ENCODE results near the gene EFCAB9. TPM values are rescaled to one million over a fixed set of nuclear protein-coding genes. Genes with fewer than 3 reads are reported as not detected.
A peak's percentile ranks its signal among the peaks of the same experiment; 100 is the strongest.

Gene EFCAB9
- total RNA-seq, 4 donors from 2014 or later = not detected

DNA sequence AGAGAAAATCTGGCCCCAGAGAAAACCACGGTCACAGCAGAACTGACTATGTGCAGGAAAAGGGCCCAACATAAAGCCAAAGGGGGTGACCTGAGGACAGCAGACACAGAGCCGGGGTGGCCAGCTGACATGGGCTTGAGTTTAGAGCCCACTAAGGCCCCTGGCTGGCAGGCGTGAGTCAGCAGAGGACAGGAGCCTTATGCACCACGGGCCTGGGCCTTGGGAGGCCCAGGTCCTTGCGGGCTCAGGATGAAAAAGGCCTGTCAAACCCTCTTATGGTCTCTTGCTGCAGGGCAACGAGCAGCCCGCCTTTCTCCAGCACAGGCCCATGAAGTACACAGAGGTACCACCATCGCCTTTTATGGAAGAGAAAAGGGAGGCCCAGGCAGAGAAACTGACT, 25.7 kb upstream of the EFCAB9 start:
- Histone ChIP-seq H3K27ac (replicated peaks in 1 of 4) (peak overlapping the region; percentile 42 to 66 (median 54)), H3K9me3 (no peaks in the 10 kb centered on the region), H3K27me3 (no peaks in the 10 kb centered on the region), H3K4me1 (peaks cover 46 to 76% (median 71%) of the 10 kb centered on the region in 4 donors), H3K36me3 (no peaks in the 10 kb centered on the region), H3K4me3 (no peak overlapping the region)
- no peak for DNase-seq (ENCODE audit: extremely low spot score)
- intact Hi-C loops (cut with DNase I) = no loop called here
- 60% methylated on average over 6 of the region's 8 CpGs for WGBS
- TF ChIP-seq POLR2AphosphoS5 (IDR thresholded peaks at IDR 0.05) (no peak), EP300 (IDR thresholded peaks at IDR 0.05) (no peak)
- TF ChIP-seq, protein P1, sequence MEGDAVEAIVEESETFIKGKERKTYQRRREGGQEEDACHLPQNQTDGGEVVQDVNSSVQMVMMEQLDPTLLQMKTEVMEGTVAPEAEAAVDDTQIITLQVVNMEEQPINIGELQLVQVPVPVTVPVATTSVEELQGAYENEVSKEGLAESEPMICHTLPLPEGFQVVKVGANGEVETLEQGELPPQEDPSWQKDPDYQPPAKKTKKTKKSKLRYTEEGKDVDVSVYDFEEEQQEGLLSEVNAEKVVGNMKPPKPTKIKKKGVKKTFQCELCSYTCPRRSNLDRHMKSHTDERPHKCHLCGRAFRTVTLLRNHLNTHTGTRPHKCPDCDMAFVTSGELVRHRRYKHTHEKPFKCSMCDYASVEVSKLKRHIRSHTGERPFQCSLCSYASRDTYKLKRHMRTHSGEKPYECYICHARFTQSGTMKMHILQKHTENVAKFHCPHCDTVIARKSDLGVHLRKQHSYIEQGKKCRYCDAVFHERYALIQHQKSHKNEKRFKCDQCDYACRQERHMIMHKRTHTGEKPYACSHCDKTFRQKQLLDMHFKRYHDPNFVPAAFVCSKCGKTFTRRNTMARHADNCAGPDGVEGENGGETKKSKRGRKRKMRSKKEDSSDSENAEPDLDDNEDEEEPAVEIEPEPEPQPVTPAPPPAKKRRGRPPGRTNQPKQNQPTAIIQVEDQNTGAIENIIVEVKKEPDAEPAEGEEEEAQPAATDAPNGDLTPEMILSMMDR (IDR thresholded peaks at IDR 0.05) = no peak

DNA sequence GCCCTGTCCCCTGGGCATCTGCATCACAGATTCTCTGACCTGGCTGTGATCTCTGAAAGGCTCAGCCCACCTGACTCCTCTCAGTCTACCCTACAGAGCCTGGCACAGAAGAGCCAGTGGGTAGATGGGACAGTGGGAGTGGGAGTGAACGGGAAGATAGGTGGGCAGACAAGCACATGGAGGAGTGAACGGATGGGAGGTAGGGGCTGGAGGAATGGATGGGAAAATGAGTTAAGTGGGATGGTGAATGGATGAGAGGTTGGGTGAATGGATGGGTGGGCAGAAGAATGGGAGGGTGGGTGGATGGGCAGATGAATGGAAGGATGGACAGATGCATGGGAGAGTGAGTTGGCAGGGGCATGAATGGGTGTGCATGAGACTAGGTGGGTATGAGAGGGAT, 24.8 kb upstream of the EFCAB9 start:
- 94% methylated on average over 2 of the region's 2 CpGs for WGBS
- H3K27me3 ChIP-seq = no peaks in the 10 kb centered on the region
- intact Hi-C loops (cut with DNase I) = no loop called here
- no peaks in the 10 kb centered on the region for H3K36me3 ChIP-seq
- H3K4me1 ChIP-seq = peaks cover 47 to 77% (median 70%) of the 10 kb centered on the region in 4 donors
- TF ChIP-seq, protein P1 (IDR thresholded peaks at IDR 0.05) = no peak
- TF ChIP-seq POLR2AphosphoS5 (IDR thresholded peaks at IDR 0.05) (no peak), POLR2A (IDR thresholded peaks at IDR 0.05; ENCODE audit: low read depth) (no peak)
- DNase-seq (ENCODE audit: extremely low spot score) = no peak
- H3K9me3 ChIP-seq = no peaks in the 10 kb centered on the region
- no peak overlapping the region for H3K4me3 ChIP-seq
- H3K27ac ChIP-seq (replicated peaks in 1 of 4) = peak overlapping the region in 1 of 4 donors; percentile 59

DNA sequence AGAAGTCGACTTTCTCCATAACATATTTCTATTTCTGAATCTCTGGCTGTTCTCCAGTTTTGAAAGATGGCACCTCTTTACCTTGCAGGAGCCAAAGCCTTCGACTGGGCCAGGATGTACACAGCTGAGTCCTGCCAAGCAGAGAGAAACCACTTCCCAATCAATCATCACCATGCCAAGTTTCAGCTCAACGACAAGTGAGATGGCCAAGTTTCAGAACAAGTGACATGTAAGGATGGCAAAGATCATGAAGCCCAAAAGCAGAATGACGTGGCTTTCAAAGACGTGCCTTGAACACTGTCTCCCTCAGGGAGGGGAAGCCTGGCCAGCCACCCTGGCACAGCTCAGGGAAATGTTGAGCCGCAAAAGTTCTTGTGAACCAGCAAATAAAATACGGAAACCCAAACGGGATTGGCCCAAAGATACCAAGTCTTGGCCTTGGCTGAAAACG, 23.7 kb upstream of the EFCAB9 start:
- H3K27me3 ChIP-seq = no peaks in the 10 kb centered on the region
- TF ChIP-seq POLR2A (IDR thresholded peaks at IDR 0.05; ENCODE audit: low read depth) (no peak), EP300 (IDR thresholded peaks at IDR 0.05) (no peak), POLR2AphosphoS5 (IDR thresholded peaks at IDR 0.05) (no peak)
- TF ChIP-seq, protein P1 (IDR thresholded peaks at IDR 0.05) = no peak
- DNase-seq (ENCODE audit: extremely low spot score) = no peak
- no peaks in the 10 kb centered on the region for H3K9me3 ChIP-seq
- H3K27ac ChIP-seq (replicated peaks in 1 of 4) = no peak overlapping the region
- intact Hi-C loops (cut with DNase I) = no loop called here
- WGBS = 65% methylated on average over 9 of the region's 9 CpGs
- H3K4me1 ChIP-seq = peaks cover 46 to 77% (median 70%) of the 10 kb centered on the region in 4 donors
- H3K4me3 ChIP-seq = no peak overlapping the region
- no peaks in the 10 kb centered on the region for H3K36me3 ChIP-seq

DNA sequence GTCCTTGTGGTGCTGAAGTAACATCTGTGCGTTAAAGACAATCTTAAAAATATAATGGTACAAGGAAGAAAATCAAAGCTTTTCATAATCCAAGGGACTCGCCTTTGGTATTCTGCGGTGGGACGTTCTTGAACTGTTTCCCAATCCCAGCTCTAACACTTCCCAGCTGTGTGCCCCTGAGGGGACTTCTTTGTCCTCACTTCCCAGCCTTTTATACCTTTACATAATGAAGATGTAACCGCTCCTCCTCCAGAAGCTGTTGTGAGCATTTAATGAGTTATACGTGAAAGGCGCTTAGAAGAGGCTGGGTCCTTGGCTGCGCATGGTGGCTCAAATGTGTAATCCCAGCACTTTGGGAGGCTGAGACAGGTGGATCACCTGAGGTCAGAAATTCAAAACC, 22.9 kb upstream of the EFCAB9 start:
- Histone ChIP-seq H3K4me1 (peaks cover 50 to 76% (median 68%) of the 10 kb centered on the region in 4 donors), H3K9me3 (no peaks in the 10 kb centered on the region)
- WGBS = 88% methylated on average over 8 of the region's 8 CpGs

More for the DNA sequence above, 22.9 kb upstream of the EFCAB9 start:
- intact Hi-C loops (cut with DNase I) = no loop called here
- no peak overlapping the region for H3K4me3 ChIP-seq
- H3K27me3 ChIP-seq = no peaks in the 10 kb centered on the region
- DNase-seq (ENCODE audit: extremely low spot score) = no peak
- no peak for TF ChIP-seq POLR2AphosphoS5 (IDR thresholded peaks at IDR 0.05)
- TF ChIP-seq, protein P1 (IDR thresholded peaks at IDR 0.05) = no peak
- no peak for TF ChIP-seq EP300 (IDR thresholded peaks at IDR 0.05)
- TF ChIP-seq POLR2A (IDR thresholded peaks at IDR 0.05; ENCODE audit: low read depth) = no peak
- no peaks in the 10 kb centered on the region for H3K36me3 ChIP-seq
- H3K27ac ChIP-seq (replicated peaks in 1 of 4) = no peak overlapping the region

All from esophagus muscularis mucosa (tissue), 4 donors.